K562 treated with DMSO at 1 percent for 48 hours (cell line): ENCODE results near the gene CAB39. TPM values are rescaled to one million over a fixed set of nuclear protein-coding genes. Genes with fewer than 3 reads are reported as not detected.

ENCODE experiments used
- total RNA-seq: library from RNA; unstranded; fragments of 300-600 nt; gene quantifications from 2 replicates; pipeline ENCODE4 v1.2.3, GENCODE V29; 2022; ENCODE audit warnings: low replicate concordance; ENCODE audit errors: extremely low read depth

Gene CAB39
- total RNA-seq: not detected in 2 replicates

GRCh38 chr2:230712443-230713330 is at the start of gene CAB39:
TSS of gene CAB39 (plus strand) at chr2:230712842. CDS start at chr2:230760002, 47,160 bp downstream.

GRCh38 chr2:230864605-230865306 is 152.1 kb downstream of the CAB39 start, which contains the start of gene ITM2C:
TSS of gene ITM2C (plus strand) at chr2:230864942. CDS start at chr2:230865026, 84 bp downstream.

Other genes with a start within 250 kb of the CAB39 start
- gene ITM2C, start 152.1 kb downstream of the CAB39 start, total RNA-seq: not detected in 2 replicates
- gene GPR55, start 212.4 kb downstream of the CAB39 start, total RNA-seq: not detected in 2 replicates